NCI-H510A treated with DMSO at 0.1 percent for 48 hours (cell line): ENCODE measurements around the gene SH3BP2.

Experiments
- DNase-seq: peaks from one replicate; lab custom pipeline; 2025; lab: John Stamatoyannopoulos, UW

SH3BP2 gene

GRCh38 chr4:2790583-2791517 is 2.0 kb upstream of the SH3BP2 start:
- DNase-seq, result no peak

GRCh38 chr4:2791518-2792395 is 1.1 kb upstream of the SH3BP2 start:
- no peak for DNase-seq

GRCh38 chr4:2792396-2792710 is 532 bp upstream of the SH3BP2 start:
- DNase-seq, result no peak

- DNase-seq, result no peak
Observed at GRCh38 chr4:2793586-2794485, 951 bp downstream of the SH3BP2 start.

- no peak for DNase-seq
Observed at GRCh38 chr4:2794486-2795299, 1.8 kb downstream of the SH3BP2 start.

- DNase-seq, result no peak
Observed at GRCh38 chr4:2795300-2795892, 2.5 kb downstream of the SH3BP2 start.

- no peak for DNase-seq
Observed at GRCh38 chr4:2795893-2796848, 3.3 kb downstream of the SH3BP2 start.

GRCh38 chr4:2796849-2797544 is 4.1 kb downstream of the SH3BP2 start:
- DNase-seq, result no peak

GRCh38 chr4:2797545-2798305 is 4.8 kb downstream of the SH3BP2 start:
- no peak for DNase-seq

GRCh38 chr4:2798399-2799223 is 5.7 kb downstream of the SH3BP2 start:
- no peak for DNase-seq

GRCh38 chr4:2799224-2799911 is 6.5 kb downstream of the SH3BP2 start:
- no peak for DNase-seq

- no peak for DNase-seq
Observed at GRCh38 chr4:2799971-2800690, 7.2 kb downstream of the SH3BP2 start.

- DNase-seq, result no peak
Observed at GRCh38 chr4:2800691-2801596, 8.1 kb downstream of the SH3BP2 start.

- DNase-seq, result no peak
Observed at GRCh38 chr4:2802618-2803531, 10.0 kb downstream of the SH3BP2 start.
